HG02943 (cell line): Measurements from ENCODE around the gene PEMT.

Experiments
- ATAC-seq: cut with Tn5 transposase; IDR thresholded peaks from one replicate; pipeline ENCODE4 v1.9.1; 2021; ENCODE audit warnings: mild to moderate bottlenecking, low read depth, moderate library complexity; ENCODE audit not compliant: unreplicated experiment

PEMT gene

GRCh38 chr17:17555906-17556305 lies 35.6 kb downstream of the PEMT start:
- ATAC-seq = no peak

- no peak for ATAC-seq
These were observed 36.4 kb downstream of the PEMT start for GRCh38 chr17:17555151-17555550.

GRCh38 chr17:17554266-17554665 lies 37.2 kb downstream of the PEMT start:
- no peak for ATAC-seq

- ATAC-seq = no peak
These were observed 38.0 kb downstream of the PEMT start for GRCh38 chr17:17553217-17554195.

GRCh38 chr17:17552351-17553216 lies 38.9 kb downstream of the PEMT start:
- no peak for ATAC-seq

GRCh38 chr17:17551361-17551760 lies 40.1 kb downstream of the PEMT start:
- no peak for ATAC-seq

- no peak for ATAC-seq
These were observed 41.7 kb downstream of the PEMT start for GRCh38 chr17:17549732-17550366.

- no peak for ATAC-seq
These were observed 43.5 kb downstream of the PEMT start for GRCh38 chr17:17548044-17548443.

GRCh38 chr17:17547210-17547764 lies 44.2 kb downstream of the PEMT start:
- ATAC-seq = no peak

- no peak for ATAC-seq
These were observed 44.9 kb downstream of the PEMT start for GRCh38 chr17:17546399-17547185.

- no peak for ATAC-seq
These were observed 45.5 kb downstream of the PEMT start for GRCh38 chr17:17545984-17546383.

- ATAC-seq = no peak
These were observed 46.3 kb downstream of the PEMT start for GRCh38 chr17:17545031-17545820.

- no peak for ATAC-seq
These were observed 48.4 kb downstream of the PEMT start for GRCh38 chr17:17542906-17543635.

GRCh38 chr17:17541640-17542001 lies 49.9 kb downstream of the PEMT start:
- ATAC-seq = no peak

- no peak for ATAC-seq
These were observed 50.4 kb downstream of the PEMT start for GRCh38 chr17:17540935-17541639.

- ATAC-seq = no peak
These were observed 51.1 kb downstream of the PEMT start for GRCh38 chr17:17540278-17540906.

GRCh38 chr17:17539591-17539990 lies 51.9 kb downstream of the PEMT start:
- no peak for ATAC-seq
